Panc1 (cell line): ENCODE results near the gene CDK4. TPM values are rescaled to one million over a fixed set of nuclear protein-coding genes. Genes with fewer than 3 reads are reported as not detected.

Experiments
- ATAC-seq: fragments of 200-7000 bp; cut with Tn5 transposase; 2 replicates; pipeline ENCODE4 v1.9.1; 2020; ENCODE audit warnings: mild to moderate bottlenecking, moderate library complexity
- BruUV-seq: library from RNA; stranded (reverse); fragments of 400-500 nt; replicated peaks from 2 replicates; lab custom pipeline; 2021; lab: Mats Ljungman, UMichigan
- CTCF ChIA-PET: fragments of 300-600 bp; sonication (Branson Sonifier 250); formaldehyde crosslinking; loops from one replicate; lab custom pipeline; 2022; ENCODE audit warnings: antibody characterized with exemption; lab: Charles Lee
- POLR2A ChIA-PET: fragments of 300-600 bp; sonication (Branson Sonifier 250); formaldehyde crosslinking; loops from one replicate; lab custom pipeline; 2022; ENCODE audit warnings: antibody characterized with exemption; lab: Charles Lee
- DNase-seq: peaks from one replicate; pipeline ENCODE4 v3.0.0-alpha.2; 2010; ENCODE audit warnings: low read depth, low spot score
- H3K27ac ChIP-seq: 2 replicates; pipeline ENCODE4 v1.5.1; 2011; ENCODE audit warnings: mild to moderate bottlenecking, low read length, inconsistent platforms
- H3K27me3 ChIP-seq: fragments of 200-500 bp; sonication (Bioruptor generic); 2 replicates; pipeline ENCODE4 v1.6.0; 2014; ENCODE audit warnings: low read length, inconsistent platforms; ENCODE audit not compliant: control insufficient read depth, insufficient read depth
- H3K36me3 ChIP-seq: fragments of 200-500 bp; sonication (Bioruptor generic); 2 replicates; pipeline ENCODE4 v1.5.1; 2014; ENCODE audit warnings: inconsistent platforms, mild to moderate bottlenecking, low read length, moderate library complexity; ENCODE audit not compliant: control insufficient read depth, insufficient read depth
- H3K4me1 ChIP-seq: 2 replicates; pipeline ENCODE4 v1.5.1; 2011; ENCODE audit warnings: inconsistent platforms, mild to moderate bottlenecking, low read length, moderate library complexity; ENCODE audit not compliant: control insufficient read depth, insufficient read depth
- H3K4me3 ChIP-seq, 2 experiments: 2 replicates each; pipeline ENCODE4 v1.5.1; 2011 to 2012; ENCODE audit warnings: low read depth in 2 of 2, low read length in 2 of 2, mild to moderate bottlenecking in 2 of 2, inconsistent platforms in 1 of 2, moderate library complexity in 1 of 2
- H3K9me3 ChIP-seq: fragments of 200-500 bp; sonication (Bioruptor generic); 2 replicates; pipeline ENCODE4 v1.5.1; 2014; ENCODE audit warnings: low read depth, mild to moderate bottlenecking, inconsistent platforms, low read length, moderate library complexity; ENCODE audit not compliant: control insufficient read depth, insufficient read depth
- CTCF ChIP-seq: fragments of 450-650 bp; IDR thresholded peaks from 2 replicates; pipeline ENCODE4 v1.5.1; 2017; ENCODE audit warnings: mild to moderate bottlenecking
- POLR2AphosphoS5 ChIP-seq: IDR thresholded peaks from 2 replicates; pipeline ENCODE4 v1.6.1; 2012; ENCODE audit warnings: mild to moderate bottlenecking, low read depth, low read length, moderate library complexity
- REST ChIP-seq, 2 experiments: IDR thresholded peaks; 2 replicates each; pipeline ENCODE4 v1.6.1; 2011 to 2012; ENCODE audit warnings: low read depth in 2 of 2, control low read depth in 1 of 2, low read length in 1 of 2, mild to moderate bottlenecking in 1 of 2, moderate library complexity in 1 of 2; ENCODE audit not compliant: insufficient read depth in 1 of 2
- SIN3A ChIP-seq: IDR thresholded peaks from 2 replicates; pipeline ENCODE4 v1.6.1; 2012; ENCODE audit warnings: low read depth, mild to moderate bottlenecking, low read length, moderate library complexity, borderline replicate concordance; ENCODE audit not compliant: insufficient read depth
- TCF7L2 ChIP-seq: IDR thresholded peaks from 2 replicates; pipeline ENCODE4 v1.6.1; 2011; ENCODE audit warnings: mild to moderate bottlenecking, low read depth, low read length, inconsistent platforms
- in situ Hi-C: cut with HindIII; loops from 2 replicates; pipeline ENCODE4 v1.10.0; 2016; ENCODE audit warnings: low sequenced_read_pairs, low pct_unique_long_range_greater_than_20kb
- intact Hi-C: fragments of 100-400 bp; cut with micrococcal nuclease; formaldehyde crosslinking; loops from one replicate; pipeline ENCODE4 v1.10.0; 2022; ENCODE audit not compliant: unreplicated experiment
- total RNA-seq: library from RNA; stranded (reverse); gene quantifications from one replicate; pipeline ENCODE4 v1.2.1, GENCODE V29; 2021; ENCODE audit not compliant: unreplicated experiment

Gene CDK4
- total RNA-seq, 1 experiment from 2014 or later: 201 TPM

GRCh38 chr12:57797933-57798332 lies 45.8 kb upstream of the CDK4 start:
- DNase-seq (no peak), ATAC-seq (no peak)
- ChIA-PET CTCF (interaction anchor here (0.6 kb wide), 1 partner anchor 62 kb away, joined by 3 read pairs; no protein-coding TSS in a partner anchor), POLR2A (no interaction called here)
- in situ Hi-C loops: no loop called here
- no peaks in the 10 kb centered on the region for H3K27me3 ChIP-seq
- H3K4me3 ChIP-seq: no peak overlapping the region
- H3K27ac ChIP-seq: no peak overlapping the region
- no peak for TF ChIP-seq TCF7L2
- TF ChIP-seq REST (IDR thresholded peaks at IDR 0.05; ENCODE audit: insufficient read depth in 1 of 2, low read depth in 2 of 2, low read length in 1 of 2): no peak
- TF ChIP-seq POLR2AphosphoS5: no peak
- TF ChIP-seq SIN3A: no peak
- no peak for TF ChIP-seq CTCF
- no TSS peak for BruUV-seq
- no peaks in the 10 kb centered on the region for H3K9me3 ChIP-seq
- intact Hi-C loops: no loop called here
- peaks cover 3% of the 10 kb centered on the region for H3K36me3 ChIP-seq
- H3K4me1 ChIP-seq: no peaks in the 10 kb centered on the region

GRCh38 chr12:57796996-57797395 lies 44.9 kb upstream of the CDK4 start:
- in situ Hi-C loops (no loop called here), intact Hi-C loops (no loop called here)
- Histone ChIP-seq H3K4me3 (no peak overlapping the region), H3K27ac (no peak overlapping the region), H3K27me3 (no peaks in the 10 kb centered on the region), H3K9me3 (no peaks in the 10 kb centered on the region), H3K36me3 (peaks cover 3% of the 10 kb centered on the region), H3K4me1 (no peaks in the 10 kb centered on the region)
- no peak for DNase-seq
- BruUV-seq: no TSS peak
- CTCF ChIA-PET: no interaction called here
- TF ChIP-seq TCF7L2 (no peak), REST (IDR thresholded peaks at IDR 0.05; ENCODE audit: insufficient read depth in 1 of 2, low read depth in 2 of 2, low read length in 1 of 2) (no peak), SIN3A (no peak), CTCF (no peak), POLR2AphosphoS5 (no peak)
- no peak for ATAC-seq
- POLR2A ChIA-PET: no interaction called here
